ENCODE measurements around the gene AKR1B1.

GRCh38 chr7:134406431-134406830 lies 52.5 kb downstream of the AKR1B1 start:
- TF ChIP-seq POLR2A (IDR thresholded peaks at IDR 0.05) (no peak), CTCF (IDR thresholded peaks at IDR 0.05) (no peak)

Measured in lower leg skin (tissue), 3 donors.